ENCODE results near the gene TFDP1.

TFDP1 gene

DNA sequence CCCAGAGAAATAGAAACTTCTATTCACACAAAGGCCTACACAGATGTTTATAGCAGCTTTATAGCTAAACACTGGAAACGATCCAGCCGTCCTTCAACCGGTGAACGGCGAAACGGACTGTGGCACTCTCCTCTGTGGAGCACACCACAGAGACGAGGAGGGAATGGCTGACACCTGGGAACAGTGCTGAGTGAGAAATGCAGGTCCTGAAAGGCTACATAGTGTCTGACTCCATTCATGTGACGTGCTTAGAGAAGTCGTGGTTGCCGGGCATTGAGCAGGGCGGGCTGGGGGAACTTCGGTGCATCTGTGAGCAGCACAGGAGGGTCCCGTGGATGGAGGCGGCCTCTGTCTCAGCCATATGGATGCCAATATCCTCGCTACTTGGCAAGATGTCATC, 79.4 kb downstream of the TFDP1 start:
- H3K9me3 ChIP-seq (ENCODE audit: control insufficient read depth, insufficient read depth, low read depth, low read length): peaks cover 9% of the 10 kb centered on the region; the same call in 1 of the 2 replicates
- no peak overlapping the region for H3K9ac ChIP-seq (ENCODE audit: low read length)
- no peaks in the 10 kb centered on the region for H3K4me1 ChIP-seq (ENCODE audit: control insufficient read depth, insufficient read depth, low read length)
- no peaks in the 10 kb centered on the region for H3K36me3 ChIP-seq (ENCODE audit: control insufficient read depth, insufficient read depth, low read length)
- H3K27ac ChIP-seq (ENCODE audit: low read depth, low read length): no peak overlapping the region
- H3K27me3 ChIP-seq (ENCODE audit: control insufficient read depth, insufficient read depth, low read length): no peaks in the 10 kb centered on the region
- H3K4me3 ChIP-seq (ENCODE audit: low read depth, low read length): no peak overlapping the region

DNA sequence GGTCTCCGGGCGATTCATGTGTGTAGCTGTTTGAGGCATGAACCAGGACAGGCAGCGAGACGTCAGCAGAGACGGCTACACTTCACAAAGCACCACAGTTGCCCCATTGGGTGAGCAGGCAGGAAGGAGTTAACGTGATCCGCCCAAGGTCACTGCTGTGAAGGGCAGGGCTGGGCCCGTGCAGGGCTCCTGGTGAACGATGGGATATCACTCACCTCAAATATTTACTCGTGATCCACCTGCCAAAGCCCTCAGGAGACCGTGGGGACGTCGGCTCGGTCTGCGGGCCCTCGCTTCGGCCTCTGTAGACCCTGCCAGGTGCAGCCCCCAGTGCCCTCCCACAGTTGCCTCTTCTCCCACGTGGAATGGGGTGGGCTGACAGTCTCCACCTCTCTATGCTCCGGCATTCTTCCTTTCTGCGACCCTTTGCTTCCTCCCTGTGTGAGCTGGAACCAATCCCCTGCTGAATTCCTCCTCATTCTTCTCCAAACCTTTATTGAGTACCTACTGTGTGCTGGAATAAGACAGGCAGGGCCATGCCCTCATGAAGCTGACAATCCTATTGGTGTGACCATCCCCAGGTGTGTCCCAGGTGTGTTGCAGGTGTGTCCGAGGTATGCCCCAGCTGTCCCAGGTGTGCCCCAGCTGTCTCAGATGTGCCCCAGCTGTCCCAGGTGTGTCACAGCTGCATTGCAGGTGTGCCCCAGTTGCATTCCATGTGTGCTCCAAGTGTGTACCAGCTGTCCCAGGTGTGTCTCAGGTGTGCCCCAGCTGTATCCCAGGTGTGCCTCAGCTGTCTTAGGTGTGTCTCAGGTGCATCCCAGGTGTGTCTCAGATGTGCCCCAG, 80.4 kb downstream of the TFDP1 start:
- no peak overlapping the region for H3K4me3 ChIP-seq (ENCODE audit: low read depth, low read length)
- H3K27me3 ChIP-seq (ENCODE audit: control insufficient read depth, insufficient read depth, low read length): no peaks in the 10 kb centered on the region
- no peaks in the 10 kb centered on the region for H3K36me3 ChIP-seq (ENCODE audit: control insufficient read depth, insufficient read depth, low read length)
- peaks cover 9% of the 10 kb centered on the region; the same call in 1 of the 2 replicates for H3K9me3 ChIP-seq (ENCODE audit: control insufficient read depth, insufficient read depth, low read depth, low read length)
- no peaks in the 10 kb centered on the region for H3K4me1 ChIP-seq (ENCODE audit: control insufficient read depth, insufficient read depth, low read length)
- H3K9ac ChIP-seq (ENCODE audit: low read length): no peak overlapping the region
- no peak overlapping the region for H3K27ac ChIP-seq (ENCODE audit: low read depth, low read length)

DNA sequence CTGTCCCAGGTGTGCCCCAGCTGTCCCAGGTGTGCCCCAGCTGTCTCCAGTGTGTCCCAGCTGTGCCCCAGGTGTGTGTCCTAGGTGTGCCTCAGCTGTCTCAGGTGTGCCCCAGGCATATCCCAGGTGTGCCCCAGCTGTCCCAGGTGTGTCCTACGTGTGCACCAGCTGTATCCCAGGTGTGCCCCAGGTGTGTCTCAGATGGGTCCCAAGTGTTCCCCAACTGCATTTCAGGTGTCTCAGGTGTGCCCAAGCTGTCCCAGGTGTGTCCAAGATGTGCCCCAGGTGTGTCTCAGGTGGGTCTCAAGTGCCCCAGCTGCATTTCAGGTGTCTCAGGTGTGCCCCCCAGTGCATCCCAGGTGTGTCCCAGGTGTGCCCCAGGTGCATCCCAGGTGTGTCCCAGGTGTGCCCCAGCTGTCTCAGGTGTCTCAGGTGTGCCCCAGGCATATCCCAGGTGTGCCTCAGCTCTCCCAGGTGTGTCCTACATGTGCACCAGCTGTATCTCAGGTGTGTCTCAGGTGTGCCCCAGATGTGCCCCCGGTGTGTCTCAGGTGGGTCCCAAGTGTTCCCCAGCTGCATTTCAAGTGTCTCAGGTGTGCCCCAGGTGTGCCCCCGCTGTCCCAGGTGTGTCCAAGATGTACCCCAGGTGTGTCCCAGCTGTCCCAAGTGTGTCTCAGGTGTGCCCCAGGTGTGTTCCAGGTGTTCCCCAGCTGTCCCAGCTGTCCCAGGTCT, 81.2 kb downstream of the TFDP1 start:
- no peaks in the 10 kb centered on the region for H3K4me1 ChIP-seq (ENCODE audit: control insufficient read depth, insufficient read depth, low read length)
- no peak overlapping the region for H3K9ac ChIP-seq (ENCODE audit: low read length)
- no peak overlapping the region for H3K4me3 ChIP-seq (ENCODE audit: low read depth, low read length)
- peaks cover 9% of the 10 kb centered on the region; the same call in 1 of the 2 replicates for H3K9me3 ChIP-seq (ENCODE audit: control insufficient read depth, insufficient read depth, low read depth, low read length)
- no peaks in the 10 kb centered on the region for H3K36me3 ChIP-seq (ENCODE audit: control insufficient read depth, insufficient read depth, low read length)
- H3K27me3 ChIP-seq (ENCODE audit: control insufficient read depth, insufficient read depth, low read length): no peaks in the 10 kb centered on the region
- H3K27ac ChIP-seq (ENCODE audit: low read depth, low read length): no peak overlapping the region

DNA sequence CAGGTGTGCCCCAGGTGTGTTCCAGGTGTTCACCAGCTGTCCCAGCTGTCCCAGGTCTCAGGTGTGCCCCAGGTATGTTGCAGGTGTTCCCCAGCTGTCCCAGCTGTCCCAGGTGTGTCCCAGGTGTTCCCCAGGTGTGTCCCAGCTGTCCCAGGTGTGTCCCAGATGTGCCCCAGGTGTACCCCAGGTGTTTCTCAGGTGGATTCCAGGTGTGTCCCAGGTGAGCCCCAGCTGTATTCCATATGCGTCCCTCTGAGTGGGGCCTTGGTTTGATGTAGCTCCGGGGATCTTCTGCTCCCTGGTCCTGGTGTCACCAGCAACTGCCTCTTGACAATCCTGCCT, 81.7 kb downstream of the TFDP1 start:
- Histone ChIP-seq H3K27ac (ENCODE audit: low read depth, low read length) (no peak overlapping the region), H3K4me3 (ENCODE audit: low read depth, low read length) (no peak overlapping the region), H3K9ac (ENCODE audit: low read length) (no peak overlapping the region), H3K36me3 (ENCODE audit: control insufficient read depth, insufficient read depth, low read length) (no peaks in the 10 kb centered on the region), H3K9me3 (ENCODE audit: control insufficient read depth, insufficient read depth, low read depth, low read length) (peaks cover 8% of the 10 kb centered on the region; the same call in 1 of the 2 replicates), H3K4me1 (ENCODE audit: control insufficient read depth, insufficient read depth, low read length) (no peaks in the 10 kb centered on the region), H3K27me3 (ENCODE audit: control insufficient read depth, insufficient read depth, low read length) (no peaks in the 10 kb centered on the region)

DNA sequence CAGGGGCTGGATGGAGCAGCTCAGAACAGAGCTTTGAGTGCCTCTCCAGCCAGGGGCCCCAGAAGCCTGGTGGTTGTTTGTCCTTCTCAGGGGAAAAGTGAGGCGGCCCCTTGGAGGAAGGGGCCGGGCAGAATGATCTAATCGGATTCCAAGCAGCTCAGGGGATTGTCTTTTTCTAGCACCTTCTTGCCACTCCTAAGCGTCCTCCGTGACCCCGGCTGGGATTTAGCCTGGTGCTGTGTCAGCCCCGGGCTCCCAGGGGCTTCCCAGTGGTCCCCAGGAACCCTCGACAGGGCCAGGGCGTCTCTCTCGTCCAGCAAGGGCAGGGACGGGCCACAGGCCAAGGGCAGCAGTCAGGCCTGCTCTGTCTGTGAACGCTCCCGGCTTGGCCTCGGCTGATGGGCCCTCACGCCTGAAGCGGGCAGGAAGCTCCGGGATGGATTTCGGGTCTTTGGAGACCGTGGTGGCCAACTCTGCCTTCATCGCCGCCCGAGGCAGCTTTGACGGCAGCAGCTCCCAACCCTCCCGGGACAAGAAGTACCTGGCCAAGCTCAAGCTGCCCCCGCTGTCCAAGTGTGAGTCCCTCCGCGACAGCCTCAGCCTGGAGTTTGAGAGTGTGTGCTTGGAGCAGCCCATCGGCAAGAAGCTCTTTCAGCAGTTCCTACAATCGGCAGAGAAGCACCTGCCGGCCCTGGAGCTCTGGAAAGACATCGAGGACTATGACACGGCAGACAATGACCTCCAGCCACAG, 82.6 kb downstream of the TFDP1 start, which contains the start of gene GRK1:
GRK1 (plus strand) TSS at position 269 of the 751 bp plus-strand sequence; CDS start at position 437, 168 bp downstream.
- Histone ChIP-seq H3K27me3 (ENCODE audit: control insufficient read depth, insufficient read depth, low read length) (no peaks in the 10 kb centered on the region), H3K27ac (ENCODE audit: low read depth, low read length) (no peak within 1 kb of the TSS), H3K9ac (ENCODE audit: low read length) (no peak within 1 kb of the TSS), H3K9me3 (ENCODE audit: control insufficient read depth, insufficient read depth, low read depth, low read length) (peaks cover 1% of the 10 kb centered on the region; the same call in 1 of the 2 replicates), H3K4me1 (ENCODE audit: control insufficient read depth, insufficient read depth, low read length) (no peaks in the 10 kb centered on the region), H3K4me3 (ENCODE audit: low read depth, low read length) (no peak within 1 kb of the TSS), H3K36me3 (ENCODE audit: control insufficient read depth, insufficient read depth, low read length) (no peaks in the 10 kb centered on the region)

DNA sequence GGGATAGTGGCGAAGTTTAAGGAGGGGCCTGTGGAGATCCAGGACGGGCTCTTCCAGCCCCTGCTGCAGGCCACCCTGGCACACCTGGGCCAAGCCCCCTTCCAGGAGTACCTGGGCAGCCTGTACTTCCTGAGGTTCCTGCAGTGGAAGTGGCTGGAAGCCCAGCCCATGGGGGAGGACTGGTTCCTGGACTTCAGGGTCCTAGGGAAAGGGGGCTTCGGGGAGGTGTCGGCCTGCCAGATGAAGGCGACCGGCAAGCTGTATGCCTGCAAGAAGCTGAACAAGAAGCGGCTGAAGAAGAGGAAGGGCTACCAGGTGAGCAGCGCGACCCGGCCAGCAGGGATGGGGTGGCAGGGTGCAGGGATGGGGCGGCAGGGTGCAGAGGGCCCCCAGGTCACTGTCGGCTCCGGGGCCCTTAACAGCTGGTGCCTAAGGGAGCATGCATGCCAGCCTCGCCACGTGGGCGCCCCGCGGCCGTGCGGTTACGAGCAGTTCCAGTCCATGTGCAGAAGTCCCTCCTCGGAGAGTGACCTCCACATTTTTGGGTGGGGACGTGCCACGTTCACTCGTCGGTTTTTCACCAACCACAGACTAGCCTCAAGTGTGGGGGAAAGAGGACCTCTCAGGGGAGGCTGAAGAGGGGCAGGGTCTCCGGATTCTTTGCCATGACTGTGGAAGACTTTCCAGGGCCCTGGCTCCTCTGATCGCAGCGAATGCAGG, 83.4 kb downstream of the TFDP1 start:
- no peak overlapping the region for H3K27ac ChIP-seq (ENCODE audit: low read depth, low read length)
- no peak overlapping the region for H3K4me3 ChIP-seq (ENCODE audit: low read depth, low read length)
- no peaks in the 10 kb centered on the region for H3K36me3 ChIP-seq (ENCODE audit: control insufficient read depth, insufficient read depth, low read length)
- H3K4me1 ChIP-seq (ENCODE audit: control insufficient read depth, insufficient read depth, low read length): no peaks in the 10 kb centered on the region
- H3K9me3 ChIP-seq (ENCODE audit: control insufficient read depth, insufficient read depth, low read depth, low read length): no peaks in the 10 kb centered on the region
- no peak overlapping the region for H3K9ac ChIP-seq (ENCODE audit: low read length)
- H3K27me3 ChIP-seq (ENCODE audit: control insufficient read depth, insufficient read depth, low read length): no peaks in the 10 kb centered on the region

DNA sequence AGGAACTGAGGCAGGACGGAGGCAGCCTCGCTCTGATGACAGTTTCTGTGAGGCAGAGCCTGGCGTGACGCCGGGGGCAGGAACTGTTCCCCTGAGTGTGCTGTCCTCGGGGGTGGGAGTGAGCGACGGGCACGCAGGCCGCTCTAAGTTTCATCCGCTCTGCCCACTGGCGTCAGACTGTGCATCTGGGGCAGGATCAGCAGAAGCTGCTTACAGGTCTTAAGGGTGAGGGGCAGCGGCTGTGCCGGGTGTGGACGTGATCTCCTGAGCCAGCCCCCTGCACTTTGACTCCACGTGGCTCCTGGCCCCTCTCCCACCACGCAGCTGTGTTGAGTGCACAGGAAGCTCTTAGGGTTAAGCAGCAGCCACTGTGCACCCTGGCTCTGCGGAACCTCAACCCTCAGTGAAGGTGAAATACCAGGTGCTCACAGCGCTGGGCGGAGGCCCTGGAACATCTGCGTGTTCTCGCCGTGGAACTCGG, 84.0 kb downstream of the TFDP1 start:
- H3K27me3 ChIP-seq (ENCODE audit: control insufficient read depth, insufficient read depth, low read length): no peaks in the 10 kb centered on the region
- no peak overlapping the region for H3K27ac ChIP-seq (ENCODE audit: low read depth, low read length)
- no peaks in the 10 kb centered on the region for H3K4me1 ChIP-seq (ENCODE audit: control insufficient read depth, insufficient read depth, low read length)
- no peaks in the 10 kb centered on the region for H3K9me3 ChIP-seq (ENCODE audit: control insufficient read depth, insufficient read depth, low read depth, low read length)
- H3K36me3 ChIP-seq (ENCODE audit: control insufficient read depth, insufficient read depth, low read length): no peaks in the 10 kb centered on the region
- H3K4me3 ChIP-seq (ENCODE audit: low read depth, low read length): no peak overlapping the region
- H3K9ac ChIP-seq (ENCODE audit: low read length): no peak overlapping the region

DNA sequence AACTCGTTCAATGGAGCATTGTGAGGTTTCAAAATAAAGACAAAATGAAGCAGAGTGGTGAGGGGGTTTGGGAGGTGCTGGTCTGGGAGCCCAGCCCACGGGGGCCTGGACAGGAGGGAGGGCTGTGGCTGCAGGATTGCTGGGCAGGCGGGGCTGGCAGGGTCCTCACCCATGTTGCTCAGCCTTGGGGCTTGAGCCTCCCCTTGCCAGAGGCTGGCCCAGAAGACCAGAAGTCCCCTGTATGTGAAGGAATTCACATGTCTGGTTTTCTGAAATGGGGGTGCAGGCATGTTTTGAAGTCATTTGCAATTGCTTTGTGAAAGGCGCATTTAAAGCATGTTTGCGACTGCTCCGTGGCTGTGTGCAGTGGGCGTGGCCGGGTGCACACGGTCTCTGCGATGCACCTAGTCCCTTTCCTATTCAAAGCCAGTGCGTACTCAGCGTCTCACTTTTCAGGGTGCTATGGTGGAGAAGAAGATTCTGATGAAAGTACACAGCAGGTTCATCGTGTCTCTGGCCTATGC, 84.7 kb downstream of the TFDP1 start:
- H3K9me3 ChIP-seq (ENCODE audit: control insufficient read depth, insufficient read depth, low read depth, low read length): no peaks in the 10 kb centered on the region
- H3K4me1 ChIP-seq (ENCODE audit: control insufficient read depth, insufficient read depth, low read length): no peaks in the 10 kb centered on the region
- no peaks in the 10 kb centered on the region for H3K36me3 ChIP-seq (ENCODE audit: control insufficient read depth, insufficient read depth, low read length)
- H3K9ac ChIP-seq (ENCODE audit: low read length): no peak overlapping the region
- no peak overlapping the region for H3K4me3 ChIP-seq (ENCODE audit: low read depth, low read length)
- no peaks in the 10 kb centered on the region for H3K27me3 ChIP-seq (ENCODE audit: control insufficient read depth, insufficient read depth, low read length)
- no peak overlapping the region for H3K27ac ChIP-seq (ENCODE audit: low read depth, low read length)

DNA sequence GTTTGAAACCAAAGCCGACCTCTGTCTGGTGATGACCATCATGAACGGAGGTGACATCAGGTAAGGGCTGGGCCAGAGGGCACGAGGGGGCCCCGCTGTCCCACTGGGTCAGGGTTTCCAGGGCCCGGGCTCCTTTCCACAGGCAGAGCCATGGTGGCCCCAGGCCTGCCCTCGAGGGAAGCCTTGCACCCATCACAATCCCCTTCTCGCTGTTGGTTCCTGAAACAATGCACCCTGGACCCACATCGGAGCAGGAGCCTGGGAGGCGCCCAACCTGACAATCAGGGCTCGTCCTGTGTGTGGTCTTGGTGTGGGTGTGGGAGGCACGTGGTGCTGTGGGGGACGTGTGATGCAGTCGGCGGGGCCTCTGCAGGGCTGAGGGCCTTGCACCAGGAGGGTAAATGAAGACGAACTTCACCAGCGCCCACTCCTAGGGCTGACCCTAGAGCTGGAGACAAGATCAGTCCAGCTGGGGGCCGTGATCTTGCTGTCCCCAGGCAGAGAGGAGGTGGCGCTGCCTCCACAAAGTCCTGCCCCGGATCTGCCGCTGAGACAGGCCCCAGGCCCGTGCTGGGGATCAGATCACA, 85.3 kb downstream of the TFDP1 start:
- Histone ChIP-seq H3K27me3 (ENCODE audit: control insufficient read depth, insufficient read depth, low read length) (no peaks in the 10 kb centered on the region), H3K4me3 (ENCODE audit: low read depth, low read length) (no peak overlapping the region), H3K4me1 (ENCODE audit: control insufficient read depth, insufficient read depth, low read length) (no peaks in the 10 kb centered on the region), H3K27ac (ENCODE audit: low read depth, low read length) (no peak overlapping the region), H3K9me3 (ENCODE audit: control insufficient read depth, insufficient read depth, low read depth, low read length) (no peaks in the 10 kb centered on the region), H3K36me3 (ENCODE audit: control insufficient read depth, insufficient read depth, low read length) (no peaks in the 10 kb centered on the region), H3K9ac (ENCODE audit: low read length) (no peak overlapping the region)

DNA sequence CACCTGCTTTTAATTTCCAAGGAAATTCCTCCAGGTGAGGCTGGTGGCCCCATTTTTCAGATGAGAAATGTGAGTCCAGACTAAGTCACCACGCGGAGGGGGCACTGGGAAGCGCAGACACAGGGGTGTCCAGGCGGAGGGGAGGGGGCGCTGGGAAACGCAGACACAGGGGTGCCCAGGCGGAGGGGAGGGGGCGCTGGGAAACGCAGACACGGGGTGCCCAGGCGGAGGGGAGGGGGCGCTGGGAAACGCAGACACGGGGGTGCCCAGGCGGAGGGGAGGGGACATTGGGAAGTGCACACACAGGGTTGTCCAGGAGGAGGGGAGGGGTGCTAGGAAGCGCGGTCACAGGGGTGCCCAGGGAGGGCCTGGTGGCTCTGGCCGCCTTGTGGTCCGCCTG, 86.0 kb downstream of the TFDP1 start:
- Histone ChIP-seq H3K9me3 (ENCODE audit: control insufficient read depth, insufficient read depth, low read depth, low read length) (no peaks in the 10 kb centered on the region), H3K4me3 (ENCODE audit: low read depth, low read length) (no peak overlapping the region), H3K4me1 (ENCODE audit: control insufficient read depth, insufficient read depth, low read length) (no peaks in the 10 kb centered on the region), H3K36me3 (ENCODE audit: control insufficient read depth, insufficient read depth, low read length) (no peaks in the 10 kb centered on the region), H3K27ac (ENCODE audit: low read depth, low read length) (no peak overlapping the region), H3K9ac (ENCODE audit: low read length) (no peak overlapping the region), H3K27me3 (ENCODE audit: control insufficient read depth, insufficient read depth, low read length) (no peaks in the 10 kb centered on the region)

All from HUES6 (cell line).